Gastroesophageal sphincter (tissue), 3 donors: ENCODE data around the gene AQP12B.

Experiments
- CTCF ChIP-seq, 4 experiments: fragments of 200-600 bp in 2 of 4; fragments of 450-650 bp in 2 of 4; sonication (generic) in 1 of 4; IDR thresholded peaks; one replicate each; pipeline ENCODE4 v1.5.1; 2017 to 2019; ENCODE audit warnings: antibody characterized with exemption in 4 of 4, mild to moderate bottlenecking in 2 of 4, moderate library complexity in 2 of 4
- EP300 ChIP-seq: sonication (generic); formaldehyde crosslinking; IDR thresholded peaks from one replicate; pipeline ENCODE4 v1.6.1; 2017; ENCODE audit warnings: antibody characterized with exemption, mild to moderate bottlenecking
- POLR2A ChIP-seq, 2 donors: fragments of 450-650 bp; IDR thresholded peaks; one replicate each; pipeline ENCODE4 v1.6.1; 2017; ENCODE audit warnings: antibody characterized with exemption in 2 of 2, mild to moderate bottlenecking in 2 of 2, moderate library complexity in 1 of 2
- POLR2AphosphoS5 ChIP-seq: sonication (generic); formaldehyde crosslinking; IDR thresholded peaks from one replicate; pipeline ENCODE4 v1.6.1; 2017; ENCODE audit warnings: antibody characterized with exemption

GRCh38 chr2:240638512-240639160, 44.0 kb downstream of the AQP12B start:
- no peak for TF ChIP-seq CTCF (IDR thresholded peaks at IDR 0.05)
- TF ChIP-seq POLR2AphosphoS5, result peak; percentile 14
- no peak for TF ChIP-seq EP300
- no peak for TF ChIP-seq POLR2A (IDR thresholded peaks at IDR 0.05)
